GM18951 (cell line): ENCODE data around the gene MRPL14.

Experiments used
- POLR2A ChIP-seq: IDR thresholded peaks from 4 replicates; pipeline ENCODE4 v1.6.1; 2011; ENCODE audit warnings: mild to moderate bottlenecking; ENCODE audit not compliant: insufficient read length, insufficient read depth; ENCODE audit errors: extremely low read depth
- in situ Hi-C: fragments of 300-500 bp; cut with MboI; formaldehyde crosslinking; loops from one replicate; pipeline ENCODE4 v1.12.0; 2022; ENCODE audit warnings: low sequenced_read_pairs, mixed read lengths, inconsistent platforms; ENCODE audit not compliant: unreplicated experiment

MRPL14 gene

DNA sequence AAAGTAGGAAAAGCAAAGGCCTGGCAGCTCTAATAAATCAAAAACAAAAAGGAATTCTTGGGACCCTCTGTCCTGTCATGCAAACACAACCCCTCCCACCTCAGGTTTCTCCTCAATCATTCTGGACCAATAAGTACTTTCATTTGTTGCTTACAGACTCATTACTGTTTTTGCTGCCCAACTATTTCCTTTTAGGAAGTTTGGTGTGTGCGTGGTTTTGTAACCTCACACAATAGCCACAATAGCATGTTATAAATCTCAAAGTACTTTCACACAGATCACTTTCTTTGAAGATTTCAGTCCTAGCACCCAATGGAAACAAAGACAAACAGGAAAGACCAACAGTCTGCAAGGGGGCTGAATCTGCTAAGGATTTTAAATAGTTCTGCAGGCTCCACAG lies 4.5 kb downstream of the MRPL14 start:
- in situ Hi-C loops, result no loop called here
- TF ChIP-seq POLR2A, result no peak

GRCh38 chr6:44120692-44121443 lies 6.4 kb downstream of the MRPL14 start:
- in situ Hi-C loops, result no loop called here

GRCh38 chr6:44119704-44120262 lies 7.5 kb downstream of the MRPL14 start:
- no peak for TF ChIP-seq POLR2A
- in situ Hi-C loops, result no loop called here

More at GRCh38 chr6:44120692-44121443, 6.4 kb downstream of the MRPL14 start:
- no peak for TF ChIP-seq POLR2A

- TF ChIP-seq POLR2A, result no peak
- in situ Hi-C loops, result no loop called here
Observed at GRCh38 chr6:44117397-44118128, 9.7 kb downstream of the MRPL14 start.

GRCh38 chr6:44116641-44117382 lies 10.4 kb downstream of the MRPL14 start:
- in situ Hi-C loops, result no loop called here
- no peak for TF ChIP-seq POLR2A

DNA sequence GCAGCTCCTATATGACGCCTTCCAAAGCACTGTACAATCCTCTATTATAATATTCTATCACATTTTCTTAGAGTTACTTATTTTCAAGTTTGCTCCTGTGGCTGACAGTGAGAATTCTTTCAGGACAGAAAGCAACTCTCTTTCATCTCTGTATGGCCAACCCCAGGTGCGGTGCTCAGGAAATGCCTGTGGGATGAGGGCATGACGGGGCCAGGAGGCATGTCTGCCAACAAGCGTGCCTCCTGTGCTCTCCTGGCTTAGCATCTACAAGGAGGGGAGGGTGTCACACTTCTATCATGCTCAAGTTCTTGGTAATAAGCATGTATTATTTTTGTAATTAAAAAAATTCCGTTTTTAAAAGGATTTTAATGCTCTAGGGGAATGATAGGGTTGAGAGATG lies 11.4 kb downstream of the MRPL14 start:
- in situ Hi-C loops, result no loop called here
- no peak for TF ChIP-seq POLR2A

DNA sequence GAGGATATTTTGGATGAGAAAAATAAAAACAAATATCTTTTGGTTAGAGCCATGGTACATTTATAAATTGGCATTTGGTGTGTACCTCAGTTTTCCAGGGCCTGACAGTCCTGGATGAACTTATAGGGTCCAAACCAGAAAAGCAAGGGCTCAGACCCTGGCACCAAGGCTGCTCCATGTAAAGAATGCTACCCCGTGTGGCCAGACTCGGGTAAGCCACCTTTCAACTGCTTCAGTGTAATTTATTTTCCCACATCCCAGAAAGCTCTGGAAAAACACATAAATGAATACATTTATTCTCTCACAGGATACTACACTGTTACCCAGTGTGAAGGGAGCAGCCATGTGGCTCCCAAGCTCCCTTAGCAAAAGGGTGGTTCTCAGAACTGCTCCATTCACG lies 13.8 kb downstream of the MRPL14 start:
- in situ Hi-C loops, result no loop called here
- no peak for TF ChIP-seq POLR2A

DNA sequence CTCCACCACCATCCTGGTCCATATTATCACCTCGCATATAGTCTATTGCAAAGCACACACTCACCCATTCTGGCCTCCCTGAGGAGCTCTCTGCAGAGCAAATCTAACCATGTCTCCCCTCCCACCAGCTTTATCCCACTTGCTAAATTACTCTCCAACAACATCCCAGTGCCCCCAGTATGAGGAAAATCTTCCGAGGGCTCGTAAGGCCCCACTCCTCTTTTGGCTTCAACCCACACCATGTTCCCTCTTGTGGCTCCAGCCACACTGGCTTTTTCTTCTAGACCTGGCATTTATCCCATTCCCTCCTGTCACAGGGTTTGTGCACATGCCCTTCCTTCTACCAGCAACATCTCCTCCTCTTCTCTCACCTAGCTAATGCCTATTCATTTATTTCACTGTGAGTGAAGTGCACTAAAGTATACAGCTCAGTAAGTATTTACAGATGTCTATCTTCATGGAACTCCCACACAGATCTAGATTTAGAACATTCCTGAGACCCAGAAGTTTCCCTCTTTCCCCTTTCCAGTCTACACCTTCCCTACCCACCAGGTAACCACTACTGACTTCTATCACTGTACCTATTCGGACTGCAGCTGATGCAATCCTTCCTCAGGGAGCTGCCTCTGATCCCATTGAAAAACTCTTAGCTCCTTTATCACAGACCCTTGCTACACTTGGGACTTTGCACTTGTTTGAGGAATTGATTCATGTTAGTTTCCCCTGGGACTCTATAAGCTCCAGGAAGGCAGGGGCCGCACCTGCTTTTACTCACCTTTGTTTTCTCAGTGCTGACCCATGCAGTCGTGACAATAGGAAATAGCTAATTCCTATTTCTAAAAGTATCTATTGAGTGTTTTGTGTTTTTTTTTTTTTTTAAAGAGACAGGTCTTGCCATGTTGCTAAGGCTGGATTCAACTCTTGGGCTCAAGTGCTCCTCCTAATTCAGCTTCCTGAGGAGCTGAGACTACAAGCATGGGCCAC lies 15.5 kb downstream of the MRPL14 start:
- in situ Hi-C loops, result no loop called here
- no peak for TF ChIP-seq POLR2A

DNA sequence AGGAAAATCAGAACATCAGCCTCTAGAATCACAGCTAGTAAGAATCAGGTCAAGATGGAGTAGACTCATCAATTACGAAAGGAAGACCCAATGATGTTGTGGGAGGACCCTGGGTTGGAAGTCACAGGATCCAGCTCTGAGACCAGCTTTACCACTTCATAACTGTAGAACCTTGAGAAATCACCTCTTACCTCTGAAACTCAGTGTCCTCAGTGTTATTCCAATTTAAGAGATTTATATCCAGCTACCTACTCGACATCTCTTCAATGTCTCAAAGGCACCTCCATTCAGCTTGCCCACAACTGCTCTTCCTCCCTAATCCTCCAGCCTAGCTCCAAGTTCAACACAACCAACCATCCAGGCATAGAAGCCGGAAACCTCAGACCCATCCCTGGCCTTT lies 16.3 kb downstream of the MRPL14 start:
- no peak for TF ChIP-seq POLR2A
- in situ Hi-C loops, result no loop called here

DNA sequence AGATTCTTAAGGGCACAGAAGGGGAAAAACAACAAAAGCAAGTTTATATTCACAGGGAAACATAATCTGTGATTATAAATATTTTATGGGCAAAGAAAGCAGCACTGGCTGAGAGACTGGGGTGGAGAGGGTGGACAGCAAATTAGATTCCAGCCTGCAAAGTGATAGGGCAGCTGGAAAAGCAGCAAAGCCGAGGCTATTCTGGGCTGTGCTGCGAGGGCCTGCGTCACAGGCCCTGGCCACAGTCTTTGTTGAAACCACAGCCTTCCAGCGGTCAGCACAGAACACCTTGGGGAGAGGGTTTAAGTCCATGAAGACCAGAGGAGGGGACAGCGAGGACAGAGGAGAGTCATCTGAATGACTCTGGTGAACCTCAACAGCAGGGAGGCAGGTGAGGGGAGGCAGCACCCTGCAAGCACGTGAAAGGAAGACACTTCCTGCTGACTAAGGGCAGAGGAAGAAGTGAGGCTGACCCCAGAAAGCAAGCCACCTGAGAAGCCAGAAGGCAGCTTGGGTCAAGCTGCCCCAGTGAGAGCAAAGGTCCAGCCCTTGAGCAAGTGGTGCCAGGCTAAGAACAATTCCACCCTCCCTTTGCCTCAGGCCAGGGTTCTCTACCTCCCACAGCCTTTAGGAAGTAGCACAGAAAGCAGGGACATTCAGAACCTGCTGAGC lies 17.1 kb downstream of the MRPL14 start:
- no peak for TF ChIP-seq POLR2A
- in situ Hi-C loops, result no loop called here

DNA sequence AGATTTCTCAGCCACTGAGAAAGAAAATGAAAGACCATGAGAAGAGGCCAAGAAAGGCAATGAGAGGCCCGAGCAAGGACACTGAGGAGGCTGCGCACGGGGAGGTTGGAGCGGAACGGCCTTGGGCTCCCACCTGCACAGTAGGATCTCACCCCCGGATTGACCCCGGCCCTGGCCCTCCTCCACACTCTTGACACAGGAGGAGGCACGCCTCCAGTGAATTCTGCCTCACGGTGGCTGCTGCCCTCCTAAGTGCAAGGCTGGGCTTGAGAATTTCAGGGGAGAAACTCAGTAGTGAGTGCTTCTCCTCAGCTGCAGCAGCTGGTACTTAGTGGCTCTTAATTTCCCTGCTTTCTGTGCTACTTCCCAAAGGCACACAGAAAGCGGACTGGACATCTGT lies 18.0 kb downstream of the MRPL14 start:
- in situ Hi-C loops, result loop anchor here (10.0 kb wide), 1 partner anchor 226 kb away; no protein-coding TSS in a partner anchor
- TF ChIP-seq POLR2A, result no peak
